HG02798 (cell line): ENCODE measurements around the gene MISP3.

ENCODE experiments used
- ATAC-seq: cut with Tn5 transposase; IDR thresholded peaks from one replicate; pipeline ENCODE4 v1.9.1; 2021; ENCODE audit warnings: mild to moderate bottlenecking; ENCODE audit not compliant: unreplicated experiment, poor library complexity

The MISP3 gene

GRCh38 chr19:14118165-14119051 lies 45.8 kb downstream of the MISP3 start:
- ATAC-seq: peak; percentile 38

DNA sequence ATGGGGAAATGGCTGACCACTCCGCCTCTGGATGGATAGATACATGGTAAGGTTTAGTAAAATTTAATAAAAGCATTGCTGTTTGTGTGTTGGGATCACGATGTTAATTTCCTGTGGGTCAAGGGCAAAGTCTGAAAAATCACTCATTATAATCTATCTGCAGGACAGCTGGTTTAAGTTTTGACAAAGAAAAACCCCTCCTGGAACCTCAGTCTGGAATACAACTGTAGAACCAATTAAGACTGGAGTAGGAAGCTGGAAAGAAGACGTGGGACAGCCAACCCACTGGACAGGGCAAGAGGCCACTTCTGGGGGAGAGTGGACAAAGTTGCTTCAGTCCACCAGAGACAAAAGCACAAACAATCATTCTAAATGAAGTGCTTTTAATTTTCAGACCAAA lies 46.6 kb downstream of the MISP3 start:
- ATAC-seq: no peak

GRCh38 chr19:14119644-14120496 lies 47.3 kb downstream of the MISP3 start:
- no peak for ATAC-seq

GRCh38 chr19:14120497-14120780 lies 47.9 kb downstream of the MISP3 start:
- ATAC-seq: no peak

DNA sequence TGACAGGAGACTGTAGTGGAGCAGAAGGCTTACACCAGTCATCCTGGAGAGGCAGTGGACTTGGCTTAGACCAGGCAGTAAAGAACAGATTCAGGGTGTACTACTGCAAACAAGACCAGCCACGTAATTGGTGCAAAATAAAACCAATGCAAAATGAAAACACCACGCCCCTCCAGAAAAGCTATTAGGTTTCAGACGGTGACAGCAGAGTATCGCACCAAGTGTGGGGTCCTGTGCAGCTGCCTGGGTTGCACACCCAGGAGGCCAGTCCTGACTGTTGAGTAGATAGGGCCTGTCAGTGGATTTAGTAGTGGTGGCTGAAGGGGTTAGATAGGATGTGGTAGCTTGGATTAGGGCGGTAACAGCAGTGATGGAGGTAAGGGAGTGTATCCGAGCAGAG lies 50.3 kb downstream of the MISP3 start:
- ATAC-seq: no peak
